ENCODE data around the gene NOTCH3.

Gene NOTCH3

GRCh38 chr19:15120135-15121026, 80.4 kb downstream of the NOTCH3 start:
- Histone ChIP-seq H3K4me3 (ENCODE audit: low read depth in 1 of 2, low read length in 2 of 2) (no peak overlapping the region), H3K9ac (ENCODE audit: low read depth, low read length) (no peak overlapping the region), H3K36me3 (ENCODE audit: insufficient read depth, low read length) (peaks cover 75% of the 10 kb centered on the region), H3K4me1 (ENCODE audit: insufficient read depth, low read length) (peaks cover 17% of the 10 kb centered on the region), H3K9me3 (ENCODE audit: insufficient read depth, low read length, severe bottlenecking) (no peaks in the 10 kb centered on the region), H3K4me2 (ENCODE audit: insufficient read depth, low read length) (no peak overlapping the region), H4K20me1 (ENCODE audit: insufficient read depth, low read length) (peaks cover 15% of the 10 kb centered on the region), H2AFZ (ENCODE audit: low read depth, low read length) (no peak overlapping the region), H3K79me2 (ENCODE audit: insufficient read depth, low read length) (peaks cover 18% of the 10 kb centered on the region), H3K27me3 (ENCODE audit: insufficient read depth, low read length, poor library complexity) (no peaks in the 10 kb centered on the region), H3K27ac (ENCODE audit: low read length) (no peak overlapping the region)
- DNase-seq (no peak), ATAC-seq (ENCODE audit: insufficient read depth, low read depth) (no peak)
- no peak for TF ChIP-seq EZH2 (IDR thresholded peaks at IDR 0.05; ENCODE audit: borderline replicate concordance, low read depth, low read length, severe bottlenecking)
- peak; percentile 21 for TF ChIP-seq CTCF (IDR thresholded peaks at IDR 0.05; ENCODE audit: borderline replicate concordance, extremely low read depth, low read length, poor library complexity, severe bottlenecking)

- H3K36me3 ChIP-seq (ENCODE audit: insufficient read depth, low read length), result peaks cover 83% of the 10 kb centered on the region
- ATAC-seq (ENCODE audit: insufficient read depth, low read depth) (no peak), DNase-seq (no peak)
- H4K20me1 ChIP-seq (ENCODE audit: insufficient read depth, low read length), result peaks cover 15% of the 10 kb centered on the region
- H3K4me3 ChIP-seq (ENCODE audit: low read depth in 1 of 2, low read length in 2 of 2), result no peak overlapping the region
- TF ChIP-seq EZH2 (IDR thresholded peaks at IDR 0.05; ENCODE audit: borderline replicate concordance, low read depth, low read length, severe bottlenecking) (no peak), CTCF (IDR thresholded peaks at IDR 0.05; ENCODE audit: borderline replicate concordance, extremely low read depth, low read length, poor library complexity, severe bottlenecking) (no peak)
- no peaks in the 10 kb centered on the region for H3K27me3 ChIP-seq (ENCODE audit: insufficient read depth, low read length, poor library complexity)
- H3K79me2 ChIP-seq (ENCODE audit: insufficient read depth, low read length), result peaks cover 9% of the 10 kb centered on the region; the same call in 1 of the 2 replicates
- H3K9me3 ChIP-seq (ENCODE audit: insufficient read depth, low read length, severe bottlenecking), result no peaks in the 10 kb centered on the region
- peaks cover 4% of the 10 kb centered on the region for H3K4me1 ChIP-seq (ENCODE audit: insufficient read depth, low read length)
- H3K4me2 ChIP-seq (ENCODE audit: insufficient read depth, low read length), result no peak overlapping the region
- H3K27ac ChIP-seq (ENCODE audit: low read length), result no peak overlapping the region
- H2AFZ ChIP-seq (ENCODE audit: low read depth, low read length), result no peak overlapping the region
- H3K9ac ChIP-seq (ENCODE audit: low read depth, low read length), result no peak overlapping the region
These were observed 81.9 kb downstream of the NOTCH3 start for GRCh38 chr19:15118789-15119494.

GRCh38 chr19:15118248-15118647, 82.5 kb downstream of the NOTCH3 start:
- no peak for TF ChIP-seq CTCF (IDR thresholded peaks at IDR 0.05; ENCODE audit: borderline replicate concordance, extremely low read depth, low read length, poor library complexity, severe bottlenecking)
- no peak for TF ChIP-seq EZH2 (IDR thresholded peaks at IDR 0.05; ENCODE audit: borderline replicate concordance, low read depth, low read length, severe bottlenecking)
- Histone ChIP-seq H3K9me3 (ENCODE audit: insufficient read depth, low read length, severe bottlenecking) (no peaks in the 10 kb centered on the region), H3K79me2 (ENCODE audit: insufficient read depth, low read length) (peaks cover 2% of the 10 kb centered on the region; the same call in 1 of the 2 replicates), H2AFZ (ENCODE audit: low read depth, low read length) (no peak overlapping the region), H3K4me2 (ENCODE audit: insufficient read depth, low read length) (no peak overlapping the region), H3K27me3 (ENCODE audit: insufficient read depth, low read length, poor library complexity) (no peaks in the 10 kb centered on the region), H3K9ac (ENCODE audit: low read depth, low read length) (no peak overlapping the region), H3K4me3 (ENCODE audit: low read depth in 1 of 2, low read length in 2 of 2) (no peak overlapping the region), H3K27ac (ENCODE audit: low read length) (no peak overlapping the region), H3K4me1 (ENCODE audit: insufficient read depth, low read length) (no peaks in the 10 kb centered on the region), H4K20me1 (ENCODE audit: insufficient read depth, low read length) (peaks cover 10% of the 10 kb centered on the region), H3K36me3 (ENCODE audit: insufficient read depth, low read length) (peaks cover 78% of the 10 kb centered on the region)
- ATAC-seq (ENCODE audit: insufficient read depth, low read depth), result no peak
- DNase-seq, result no peak
